Measurements from ENCODE around the gene ZNF132. TPM values are rescaled to one million over a fixed set of nuclear protein-coding genes. Genes with fewer than 3 reads are reported as not detected.

Gene ZNF132
- total RNA-seq, 1 donor from 2014 or later: 1.2 TPM

- H3K4me3 Mint-ChIP-seq (ENCODE audit: unreplicated experiment): no peak overlapping the region
- H3K27me3 Mint-ChIP-seq (ENCODE audit: unreplicated experiment): peaks cover 10% of the 10 kb centered on the region
These were observed 43.9 kb downstream of the ZNF132 start for GRCh38 chr19:58395979-58396627.

GRCh38 chr19:58395220-58395978 lies 44.6 kb downstream of the ZNF132 start, which contains the start of gene RNF225:
TSS of gene RNF225 (plus strand) at chr19:58395656. CDS start at chr19:58396090, 434 bp downstream.
- DNase-seq (ENCODE audit: low spot score): no peak
- no peak for TF ChIP-seq CTCF (IDR thresholded peaks at IDR 0.05; ENCODE audit: unreplicated experiment)
- peak within 1 kb of the TSS; percentile 69 for H3K4me3 Mint-ChIP-seq (ENCODE audit: unreplicated experiment)
- H3K27ac Mint-ChIP-seq (ENCODE audit: unreplicated experiment): peak within 1 kb of the TSS; percentile 73
- peaks cover 10% of the 10 kb centered on the region for H3K27me3 Mint-ChIP-seq (ENCODE audit: unreplicated experiment)
- H3K9me3 Mint-ChIP-seq (ENCODE audit: unreplicated experiment): no peaks in the 10 kb centered on the region
- peaks cover 2% of the 10 kb centered on the region for H3K4me1 Mint-ChIP-seq (ENCODE audit: unreplicated experiment)
- H3K36me3 Mint-ChIP-seq (ENCODE audit: low read depth, unreplicated experiment): peaks cover 23% of the 10 kb centered on the region

More at GRCh38 chr19:58395979-58396627, 43.9 kb downstream of the ZNF132 start:
- H3K9me3 Mint-ChIP-seq (ENCODE audit: unreplicated experiment): no peaks in the 10 kb centered on the region
- H3K36me3 Mint-ChIP-seq (ENCODE audit: low read depth, unreplicated experiment): peaks cover 19% of the 10 kb centered on the region
- no peak overlapping the region for H3K27ac Mint-ChIP-seq (ENCODE audit: unreplicated experiment)
- TF ChIP-seq CTCF (IDR thresholded peaks at IDR 0.05; ENCODE audit: unreplicated experiment): no peak
- peaks cover 4% of the 10 kb centered on the region for H3K4me1 Mint-ChIP-seq (ENCODE audit: unreplicated experiment)
- no peak for DNase-seq (ENCODE audit: low spot score)

GRCh38 chr19:58394821-58395219 lies 45.1 kb downstream of the ZNF132 start:
- no peaks in the 10 kb centered on the region for H3K4me1 Mint-ChIP-seq (ENCODE audit: unreplicated experiment)
- peak overlapping the region; percentile 69 for H3K4me3 Mint-ChIP-seq (ENCODE audit: unreplicated experiment)
- H3K9me3 Mint-ChIP-seq (ENCODE audit: unreplicated experiment): no peaks in the 10 kb centered on the region
- peak overlapping the region; percentile 73 for H3K27ac Mint-ChIP-seq (ENCODE audit: unreplicated experiment)
- no peak for TF ChIP-seq CTCF (IDR thresholded peaks at IDR 0.05; ENCODE audit: unreplicated experiment)
- H3K36me3 Mint-ChIP-seq (ENCODE audit: low read depth, unreplicated experiment): peaks cover 23% of the 10 kb centered on the region
- H3K27me3 Mint-ChIP-seq (ENCODE audit: unreplicated experiment): peaks cover 10% of the 10 kb centered on the region
- no peak for DNase-seq (ENCODE audit: low spot score)

- Mint-ChIP-seq H3K36me3 (ENCODE audit: low read depth, unreplicated experiment) (peaks cover 30% of the 10 kb centered on the region), H3K4me1 (ENCODE audit: unreplicated experiment) (no peaks in the 10 kb centered on the region)
These were observed 46.3 kb downstream of the ZNF132 start for GRCh38 chr19:58393725-58394033.

More at GRCh38 chr19:58393725-58394033, 46.3 kb downstream of the ZNF132 start:
- Mint-ChIP-seq H3K4me3 (ENCODE audit: unreplicated experiment) (peak overlapping the region; percentile 54), H3K27ac (ENCODE audit: unreplicated experiment) (no peak overlapping the region), H3K27me3 (ENCODE audit: unreplicated experiment) (peaks cover 8% of the 10 kb centered on the region), H3K9me3 (ENCODE audit: unreplicated experiment) (no peaks in the 10 kb centered on the region)
- TF ChIP-seq CTCF (IDR thresholded peaks at IDR 0.05; ENCODE audit: unreplicated experiment): no peak
- DNase-seq (ENCODE audit: low spot score): no peak

Measured in endothelial cell (in vitro differentiated cells).